CD4-positive, alpha-beta T cell treated with Interleukin-1 beta for 1 hour (primary cell): ENCODE measurements around the gene HCFC1R1.
A peak's percentile ranks its signal among the peaks of the same experiment; 100 is the strongest.
"Not testable (repeated sequence)": the region's sequence is repeated elsewhere in the genome, so short reads cannot be mapped to it uniquely, and the experiment has no call there.

Experiments used
- DNase-seq, 2 donors: peaks; one replicate each; pipeline ENCODE4 v3.0.0-alpha.2; 2020 to 2022

The HCFC1R1 gene, protein sequence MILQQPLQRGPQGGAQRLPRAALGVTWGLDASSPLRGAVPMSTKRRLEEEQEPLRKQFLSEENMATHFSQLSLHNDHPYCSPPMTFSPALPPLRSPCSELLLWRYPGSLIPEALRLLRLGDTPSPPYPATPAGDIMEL

GRCh38 chr16:3023669-3024478 lies at the start of gene HCFC1R1, which contains the start of gene THOC6:
TSS of gene HCFC1R1 (minus strand) at chr16:3023942. CDS start at chr16:3023941, 1 bp downstream.
TSS of gene THOC6 (plus strand) at chr16:3024035. CDS start at chr16:3024327, 292 bp downstream.
- DNase-seq = peak; percentile 95 to 96

GRCh38 chr16:3073448-3073847 lies 49.7 kb upstream of the HCFC1R1 start:
- DNase-seq = no peak

DNA sequence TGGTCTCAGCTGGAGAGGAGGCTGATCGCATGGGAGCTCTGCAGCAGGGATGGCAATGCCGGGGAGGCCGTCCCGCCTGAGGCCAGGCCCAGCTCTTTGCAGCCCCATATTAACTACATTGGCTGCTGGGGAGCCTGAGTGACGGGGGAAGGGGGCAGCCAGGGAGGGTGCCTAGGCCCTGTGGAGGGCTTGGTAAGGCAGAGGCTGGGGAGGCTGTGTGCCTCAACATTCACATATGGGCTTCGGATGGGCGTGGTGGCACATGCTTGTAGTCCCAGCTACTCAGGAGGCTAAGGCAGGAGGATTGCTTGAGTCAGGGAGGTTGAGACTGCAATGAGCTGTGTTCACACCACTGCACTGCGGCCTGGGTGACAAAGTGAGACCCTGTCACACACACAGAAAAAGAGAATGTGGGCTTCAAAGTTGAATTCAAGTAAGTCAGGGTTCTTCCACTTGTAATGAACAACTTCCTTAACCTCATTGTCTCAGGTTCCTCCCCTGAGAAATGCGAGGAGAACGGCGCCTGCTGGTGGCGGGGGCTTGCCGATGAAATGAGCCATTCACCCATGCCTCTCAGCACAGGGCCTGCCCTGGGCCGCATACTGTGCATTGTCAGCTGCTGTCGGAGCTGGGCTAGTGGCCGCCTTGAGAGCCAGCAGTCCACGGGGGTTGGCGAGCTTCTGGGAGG lies 49.0 kb upstream of the HCFC1R1 start:
- peak in 1 of 2 donors; percentile 63 for DNase-seq

GRCh38 chr16:3072148-3072547 lies 48.4 kb upstream of the HCFC1R1 start:
- DNase-seq = peak in 1 of 2 donors; percentile 51

- DNase-seq = peak in 1 of 2 donors; percentile 26
Measured at GRCh38 chr16:3071655-3072054, 47.9 kb upstream of the HCFC1R1 start.

DNA sequence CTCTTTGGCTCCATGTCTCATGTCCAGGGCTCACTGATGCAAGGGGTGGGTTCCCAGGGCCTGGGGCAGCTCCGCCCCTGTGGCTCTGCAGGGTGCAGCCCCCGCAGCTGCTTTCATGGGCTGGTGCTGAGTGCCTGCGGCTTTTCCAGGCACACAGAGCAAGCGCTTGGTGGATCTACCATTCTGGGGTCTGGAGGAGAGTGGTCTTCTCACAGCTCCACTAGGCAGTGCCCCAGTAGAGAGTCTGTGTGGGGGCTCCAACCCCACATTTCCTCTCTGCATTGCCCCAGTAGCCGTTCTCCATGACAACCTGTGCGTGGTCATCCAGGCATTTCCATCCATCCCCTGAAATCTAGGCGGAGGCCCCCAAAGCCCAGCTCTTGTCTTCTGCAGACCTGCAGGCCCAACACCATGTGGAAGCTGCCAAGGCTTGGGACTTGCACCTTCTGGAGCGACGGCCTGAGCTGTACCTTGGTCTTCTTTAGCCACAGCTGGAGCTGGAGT lies 46.9 kb upstream of the HCFC1R1 start:
- peak in 1 of 2 donors; percentile 39 for DNase-seq

DNA sequence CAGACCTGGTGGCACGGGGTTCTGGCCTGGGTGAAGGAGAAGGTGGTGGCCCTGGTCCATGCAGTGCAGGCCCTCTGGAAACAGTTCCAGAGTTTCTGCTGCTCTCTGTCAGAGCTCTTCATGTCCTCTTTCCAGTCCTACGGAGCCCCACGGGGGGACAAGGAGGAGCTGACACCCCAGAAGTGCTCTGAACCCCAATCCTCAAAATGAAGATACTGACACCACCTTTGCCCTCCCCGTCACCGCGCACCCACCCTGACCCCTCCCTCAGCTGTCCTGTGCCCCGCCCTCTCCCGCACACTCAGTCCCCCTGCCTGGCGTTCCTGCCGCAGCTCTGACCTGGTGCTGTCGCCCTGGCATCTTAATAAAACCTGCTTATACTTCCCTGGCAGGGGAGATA lies 45.4 kb upstream of the HCFC1R1 start:
- not testable (repeated sequence) for DNase-seq

DNA sequence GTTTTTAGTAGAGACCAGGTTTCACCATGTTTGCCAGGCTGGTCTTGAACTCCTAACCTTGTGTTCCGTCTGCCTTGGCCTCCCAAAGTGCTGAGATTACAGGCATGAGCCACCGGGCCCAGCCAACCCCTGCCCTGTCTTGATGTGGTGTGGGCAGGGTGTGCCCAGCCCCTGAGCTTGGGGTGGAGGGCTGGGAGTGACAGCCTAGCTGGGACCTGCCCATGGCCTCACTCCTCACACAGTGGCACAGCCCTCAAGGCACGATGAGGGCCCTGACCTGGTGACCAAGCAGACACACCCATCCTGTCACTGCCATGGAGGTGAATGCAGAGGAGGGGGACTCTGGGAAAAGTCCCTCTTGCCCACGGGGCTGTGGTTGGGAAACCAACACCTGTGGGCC lies 44.7 kb upstream of the HCFC1R1 start:
- DNase-seq = peak in 1 of 2 donors; percentile 52

DNA sequence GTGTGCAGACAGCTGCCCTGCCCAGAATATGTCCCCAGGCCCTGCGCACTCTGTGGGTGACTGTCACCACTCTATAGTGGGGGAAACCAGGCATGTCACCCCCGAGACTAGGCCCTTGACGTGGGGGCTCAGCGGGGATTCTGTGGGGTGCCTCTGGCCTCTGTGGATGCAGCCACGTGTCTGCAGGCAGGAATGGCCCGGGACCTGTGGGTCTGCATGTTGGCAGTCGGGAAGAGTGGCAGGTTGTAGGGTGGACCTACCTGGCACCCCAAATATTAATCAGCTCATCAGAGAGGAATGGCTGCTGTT lies 42.7 kb upstream of the HCFC1R1 start:
- no peak for DNase-seq

DNA sequence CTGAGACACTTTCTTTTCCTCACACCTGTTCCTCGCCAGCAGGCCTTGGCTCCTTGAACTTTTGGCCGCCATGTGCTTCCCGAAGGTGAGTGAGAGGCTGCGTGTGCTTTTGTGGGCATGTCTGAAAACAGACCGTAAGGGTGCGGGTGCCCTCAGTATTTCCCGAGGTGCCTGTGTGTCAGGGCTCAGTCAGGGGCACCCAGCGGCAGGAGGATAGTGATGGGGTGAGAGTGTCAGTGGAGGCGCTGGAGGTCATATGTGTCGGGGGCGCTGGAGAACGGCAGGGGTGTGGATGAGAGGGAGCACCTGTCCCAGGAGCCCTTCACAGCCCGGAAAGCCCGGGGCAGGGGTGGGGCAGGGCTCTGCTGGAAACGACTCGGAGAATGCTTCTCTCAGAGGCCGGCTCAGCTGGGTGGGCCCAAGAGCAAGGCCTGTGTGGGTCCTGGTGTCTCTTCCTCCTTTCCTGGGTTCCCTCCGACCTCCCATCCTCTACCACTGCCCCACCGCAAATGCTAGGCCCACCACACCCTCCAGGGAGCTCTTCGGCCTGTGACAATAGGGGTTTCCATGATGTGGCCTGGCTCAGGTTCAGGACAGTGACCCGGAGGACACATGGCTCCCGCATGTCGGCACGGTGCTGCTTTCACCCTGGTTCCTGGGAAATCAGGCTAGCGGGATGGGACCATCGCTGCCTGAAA lies 42.1 kb upstream of the HCFC1R1 start:
- DNase-seq = no peak

DNA sequence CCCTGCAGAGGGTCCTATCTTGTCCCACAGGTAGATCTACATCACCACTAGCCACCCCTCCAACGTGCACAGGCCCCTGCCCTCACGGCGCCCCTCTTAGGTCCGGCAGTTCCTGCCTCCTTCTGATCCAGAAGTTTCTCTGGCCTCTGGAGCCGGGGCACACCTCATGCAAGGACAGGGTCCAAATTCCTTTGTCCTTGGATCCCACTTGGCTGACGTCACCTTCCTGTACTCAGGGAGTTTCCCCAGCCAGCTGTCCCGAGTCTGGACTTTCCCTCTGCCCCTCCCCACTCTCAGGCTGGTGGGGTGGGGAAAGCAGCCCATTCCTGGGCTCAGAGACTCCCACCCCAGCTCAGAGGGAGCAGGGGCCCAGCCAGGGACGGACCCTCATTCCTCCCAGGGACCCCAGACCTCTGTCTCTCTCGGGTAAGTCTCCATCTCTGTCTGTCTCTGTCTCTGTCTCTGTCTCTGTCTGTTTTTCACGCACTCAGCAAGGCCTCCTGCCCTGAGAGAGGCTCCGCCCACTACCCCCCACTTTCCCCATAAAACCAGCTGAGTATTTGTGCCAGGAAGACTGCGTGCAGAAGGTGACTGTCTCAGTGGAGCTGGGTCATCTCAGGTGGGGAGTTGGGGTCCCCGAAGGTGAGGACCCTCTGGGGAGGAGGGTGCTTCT lies 41.5 kb upstream of the HCFC1R1 start, which contains the start of gene IL32:
TSS of gene IL32 (plus strand) at position 572 of the 673 bp plus-strand sequence. CDS start 172 bp downstream, outside the sequence.
- peak; percentile 69 to 86 for DNase-seq

GRCh38 chr16:3063625-3064386 lies 40.1 kb upstream of the HCFC1R1 start:
- no peak for DNase-seq

- no peak for DNase-seq
Measured at GRCh38 chr16:3062553-3062952, 38.8 kb upstream of the HCFC1R1 start.

DNA sequence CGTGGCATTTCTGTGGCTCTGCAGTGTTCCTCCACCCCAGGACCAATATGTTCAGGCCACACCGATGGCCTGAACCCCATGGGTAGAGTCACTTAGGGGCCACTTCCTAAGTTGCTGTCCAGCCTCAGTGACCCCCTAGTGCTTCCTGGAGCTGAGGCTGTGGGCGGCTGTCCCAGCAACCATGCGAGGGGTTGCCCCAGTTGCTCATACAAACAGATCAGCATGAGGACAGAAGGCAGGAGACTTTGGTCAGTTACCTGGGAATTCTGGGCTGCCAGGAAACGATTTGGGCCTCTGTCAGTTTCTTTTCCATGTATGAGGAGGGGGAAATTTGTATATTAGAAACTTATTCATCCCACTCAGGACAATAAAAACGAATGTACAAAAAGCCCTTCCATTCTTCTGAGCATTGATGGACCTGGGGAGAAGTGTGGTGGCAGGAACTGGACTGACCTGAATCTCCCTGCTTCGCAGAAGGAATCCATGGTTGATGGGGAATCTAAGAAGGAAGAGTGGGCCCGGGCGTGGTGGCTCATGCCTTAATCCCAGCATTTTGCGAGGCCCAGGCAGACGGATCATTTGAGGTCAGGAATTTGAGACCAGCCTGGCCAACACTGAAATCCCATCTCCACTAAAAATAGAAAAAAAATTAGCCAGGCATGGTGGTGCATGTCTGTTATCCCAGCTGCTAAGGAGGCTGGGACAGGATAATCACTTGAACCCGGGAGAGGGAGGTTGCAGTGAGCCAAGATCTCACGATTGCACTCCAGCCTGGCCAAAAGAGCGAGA lies 36.8 kb upstream of the HCFC1R1 start:
- no peak for DNase-seq

GRCh38 chr16:3059723-3060242 lies 36.0 kb upstream of the HCFC1R1 start:
- no peak for DNase-seq

DNA sequence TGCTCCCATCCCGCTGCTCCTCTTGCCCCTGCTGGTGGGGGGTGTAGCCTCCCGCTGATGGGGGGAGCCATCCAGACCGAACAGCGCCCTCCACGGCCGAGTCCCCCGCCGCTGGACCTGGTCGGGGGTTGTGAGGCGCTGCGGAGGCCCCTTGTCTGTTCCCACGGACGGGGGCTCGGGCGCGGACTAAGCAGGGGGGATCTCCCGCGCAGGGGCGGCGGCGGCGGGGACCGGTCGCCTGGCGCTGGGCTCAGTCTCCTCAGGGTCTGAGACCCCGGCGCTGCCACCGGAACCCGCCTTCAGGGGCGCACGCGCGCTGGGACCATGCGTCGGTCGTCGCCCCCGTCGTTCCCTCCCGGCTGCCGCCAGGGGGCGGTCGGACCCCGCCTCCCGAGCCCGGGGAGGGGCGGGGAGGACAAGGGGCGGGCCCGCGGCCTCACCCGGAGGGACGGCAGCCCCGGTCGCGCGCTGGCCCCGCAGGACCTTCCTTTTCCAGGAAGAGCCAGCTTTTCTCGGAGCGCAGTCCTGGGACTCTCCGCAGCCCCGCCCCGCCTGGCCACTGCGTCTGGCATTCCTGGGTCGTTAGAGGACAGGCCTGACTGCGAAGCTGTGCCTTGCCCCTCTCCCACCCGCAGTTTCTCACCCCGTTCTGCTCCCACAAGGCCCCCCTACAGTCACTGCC lies 35.4 kb upstream of the HCFC1R1 start:
- peak; percentile 86 to 88 for DNase-seq

- peak; percentile 51 to 52 for DNase-seq
Measured at GRCh38 chr16:3058139-3059030, 34.6 kb upstream of the HCFC1R1 start.
